ENCODE data around the gene NNMT.

Gene NNMT

DNA sequence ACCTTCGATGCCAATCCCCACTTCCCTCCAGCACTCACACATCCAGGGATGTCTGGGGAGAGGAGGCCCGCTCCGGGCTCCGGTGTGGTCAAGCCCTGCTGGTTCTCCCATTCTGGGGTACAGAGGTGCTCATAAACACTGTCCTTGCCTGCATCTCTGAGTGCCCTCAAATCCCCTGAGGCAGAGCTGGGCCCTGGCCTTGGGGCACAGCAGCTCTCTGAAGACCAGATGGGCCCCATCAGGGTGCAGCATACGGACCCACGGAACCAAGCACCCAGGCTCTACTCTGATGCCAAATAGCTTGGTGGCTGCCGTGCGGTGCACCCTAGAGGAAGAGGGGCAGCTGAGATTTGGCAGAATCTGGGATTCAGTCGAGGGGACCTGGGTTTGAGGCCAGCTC, 35.7 kb upstream of the NNMT start:
- TF ChIP-seq, protein P1, sequence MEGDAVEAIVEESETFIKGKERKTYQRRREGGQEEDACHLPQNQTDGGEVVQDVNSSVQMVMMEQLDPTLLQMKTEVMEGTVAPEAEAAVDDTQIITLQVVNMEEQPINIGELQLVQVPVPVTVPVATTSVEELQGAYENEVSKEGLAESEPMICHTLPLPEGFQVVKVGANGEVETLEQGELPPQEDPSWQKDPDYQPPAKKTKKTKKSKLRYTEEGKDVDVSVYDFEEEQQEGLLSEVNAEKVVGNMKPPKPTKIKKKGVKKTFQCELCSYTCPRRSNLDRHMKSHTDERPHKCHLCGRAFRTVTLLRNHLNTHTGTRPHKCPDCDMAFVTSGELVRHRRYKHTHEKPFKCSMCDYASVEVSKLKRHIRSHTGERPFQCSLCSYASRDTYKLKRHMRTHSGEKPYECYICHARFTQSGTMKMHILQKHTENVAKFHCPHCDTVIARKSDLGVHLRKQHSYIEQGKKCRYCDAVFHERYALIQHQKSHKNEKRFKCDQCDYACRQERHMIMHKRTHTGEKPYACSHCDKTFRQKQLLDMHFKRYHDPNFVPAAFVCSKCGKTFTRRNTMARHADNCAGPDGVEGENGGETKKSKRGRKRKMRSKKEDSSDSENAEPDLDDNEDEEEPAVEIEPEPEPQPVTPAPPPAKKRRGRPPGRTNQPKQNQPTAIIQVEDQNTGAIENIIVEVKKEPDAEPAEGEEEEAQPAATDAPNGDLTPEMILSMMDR (IDR thresholded peaks at IDR 0.05; ENCODE audit: low read depth, low read length) = no peak
- H3K27me3 ChIP-seq (ENCODE audit: insufficient read depth, low read depth, severe bottlenecking) = no peaks in the 10 kb centered on the region
- H3K36me3 ChIP-seq = no peaks in the 10 kb centered on the region
- H3K4me3 ChIP-seq (ENCODE audit: low read depth, low read length) = no peak overlapping the region
- DNase-seq = no peak
- no peak overlapping the region for H3K27ac ChIP-seq
- no peaks in the 10 kb centered on the region for H3K9me3 ChIP-seq (ENCODE audit: severe bottlenecking)

DNA sequence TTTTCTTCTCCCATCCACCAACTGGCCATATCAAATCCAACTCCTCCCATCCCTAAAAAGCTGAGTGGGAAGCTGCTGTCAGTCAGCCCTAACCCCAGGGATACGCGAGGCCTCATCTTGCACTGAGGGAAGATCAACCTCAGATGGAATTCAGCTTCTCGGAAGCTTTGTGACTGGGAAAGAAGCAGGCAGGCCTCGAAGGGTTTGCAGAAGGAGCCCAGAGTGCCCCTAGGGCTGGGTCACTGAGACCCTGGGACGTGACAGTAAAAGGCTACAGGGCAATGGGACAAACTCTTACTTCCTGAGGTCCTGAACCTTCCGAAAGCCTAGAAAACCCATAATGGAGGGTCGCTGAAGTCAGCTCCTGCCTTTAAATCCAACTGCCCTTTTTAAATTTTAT, 34.4 kb upstream of the NNMT start:
- no peaks in the 10 kb centered on the region for H3K36me3 ChIP-seq
- H3K9me3 ChIP-seq (ENCODE audit: severe bottlenecking) = no peaks in the 10 kb centered on the region
- no peak overlapping the region for H3K27ac ChIP-seq
- H3K27me3 ChIP-seq (ENCODE audit: insufficient read depth, low read depth, severe bottlenecking) = no peaks in the 10 kb centered on the region
- DNase-seq = no peak
- TF ChIP-seq, protein P1 (IDR thresholded peaks at IDR 0.05; ENCODE audit: low read depth, low read length) = no peak
- H3K4me3 ChIP-seq (ENCODE audit: low read depth, low read length) = no peak overlapping the region

DNA sequence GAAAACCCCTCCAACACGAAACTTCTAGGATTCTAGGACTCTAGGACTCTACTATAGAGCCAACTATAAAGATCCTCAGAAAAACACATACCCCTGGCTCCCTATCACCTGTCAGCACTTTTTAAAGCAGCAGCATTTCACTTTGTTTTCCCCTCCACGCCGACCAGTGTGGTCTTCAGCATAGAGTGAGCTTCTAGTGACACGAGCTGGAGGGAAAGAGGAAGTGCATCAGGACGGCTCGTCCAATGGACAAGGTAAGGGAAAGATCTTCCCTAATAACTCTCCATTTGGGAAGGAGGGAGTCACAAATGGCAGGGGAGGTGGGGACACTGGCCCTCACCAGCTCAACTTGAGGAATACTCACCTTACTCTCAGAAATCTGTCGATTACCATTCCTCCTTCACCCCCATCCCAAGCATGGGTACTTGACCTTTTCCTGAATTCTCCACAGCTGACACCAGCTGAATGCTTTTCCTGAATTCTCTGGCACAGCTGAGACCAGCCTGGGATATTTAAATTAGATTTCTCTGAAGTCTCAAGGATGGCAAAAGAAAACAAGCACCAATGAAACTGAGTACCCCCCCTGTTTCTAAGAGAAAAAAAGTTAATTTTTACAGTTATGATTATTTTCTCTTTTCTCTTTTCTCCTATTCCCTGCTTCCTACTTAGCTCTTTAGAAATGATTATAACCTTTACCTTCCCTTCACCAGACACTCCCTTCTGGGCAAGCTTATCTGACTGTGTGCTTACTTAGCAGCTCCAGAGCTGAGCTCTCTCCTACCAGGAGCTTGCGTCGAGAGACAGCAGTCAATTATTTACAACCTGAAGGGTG, 33.3 kb upstream of the NNMT start:
- Histone ChIP-seq H3K36me3 (no peaks in the 10 kb centered on the region), H3K27ac (no peak overlapping the region), H3K27me3 (ENCODE audit: insufficient read depth, low read depth, severe bottlenecking) (no peaks in the 10 kb centered on the region), H3K4me3 (ENCODE audit: low read depth, low read length) (no peak overlapping the region), H3K9me3 (ENCODE audit: severe bottlenecking) (no peaks in the 10 kb centered on the region)
- TF ChIP-seq, protein P1 (IDR thresholded peaks at IDR 0.05; ENCODE audit: low read depth, low read length) = peak; percentile 84
- peak; percentile 64 for DNase-seq

DNA sequence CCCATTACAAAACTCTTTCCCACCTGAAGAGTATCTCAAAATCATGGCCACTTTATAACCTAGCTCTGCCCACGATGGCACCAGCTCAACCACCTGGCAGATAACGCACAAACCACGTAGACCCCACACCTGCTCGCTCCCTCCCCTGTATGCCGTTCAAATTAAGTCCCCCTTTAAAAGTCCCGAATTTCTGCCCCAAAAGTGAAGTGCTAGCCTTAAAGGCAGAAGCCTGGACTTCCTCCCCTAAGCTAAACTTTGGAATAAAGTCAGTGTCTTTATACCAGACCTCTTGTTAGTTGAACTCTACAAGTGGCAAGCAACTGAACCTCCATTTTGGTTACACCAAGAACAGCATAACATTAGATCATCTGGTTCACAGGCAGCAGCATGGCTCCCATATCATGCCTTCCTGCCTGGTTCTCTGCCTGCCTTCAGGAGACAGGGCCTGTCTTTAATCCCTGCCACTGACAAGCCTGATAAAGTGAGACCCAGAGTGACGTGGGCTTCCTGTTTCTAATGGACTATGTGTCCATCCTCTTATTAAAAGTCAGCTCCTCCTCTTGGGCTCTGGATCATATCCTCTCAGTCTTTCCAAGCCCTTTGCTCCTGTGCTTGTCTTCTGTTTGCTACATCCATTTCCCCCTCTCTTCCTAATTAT, 32.6 kb upstream of the NNMT start:
- no peaks in the 10 kb centered on the region for H3K36me3 ChIP-seq
- H3K4me3 ChIP-seq (ENCODE audit: low read depth, low read length) = no peak overlapping the region
- H3K27me3 ChIP-seq (ENCODE audit: insufficient read depth, low read depth, severe bottlenecking) = no peaks in the 10 kb centered on the region
- no peak overlapping the region for H3K27ac ChIP-seq
- TF ChIP-seq, protein P1 (IDR thresholded peaks at IDR 0.05; ENCODE audit: low read depth, low read length) = no peak
- no peaks in the 10 kb centered on the region for H3K9me3 ChIP-seq (ENCODE audit: severe bottlenecking)
- no peak for DNase-seq

DNA sequence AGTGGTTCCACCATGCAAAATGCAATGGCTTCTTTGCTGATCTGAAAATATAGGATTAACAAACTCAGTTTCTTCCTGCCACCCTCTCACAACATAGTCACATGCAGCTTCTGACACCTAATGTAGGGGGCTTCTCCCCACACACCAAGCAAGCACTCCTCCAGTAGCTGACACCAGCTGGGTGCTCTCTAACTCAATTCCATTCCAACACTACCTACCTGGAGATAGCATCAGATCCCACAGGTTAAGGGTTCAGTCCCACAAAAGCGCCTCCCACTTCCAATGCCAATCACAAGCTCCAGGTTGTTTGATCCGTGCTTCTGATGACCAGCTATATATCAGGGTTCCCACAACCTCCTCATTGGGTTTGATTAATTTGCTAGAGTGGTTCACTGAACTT, 31.8 kb upstream of the NNMT start:
- Histone ChIP-seq H3K27ac (no peak overlapping the region), H3K9me3 (ENCODE audit: severe bottlenecking) (no peaks in the 10 kb centered on the region), H3K4me3 (ENCODE audit: low read depth, low read length) (no peak overlapping the region), H3K27me3 (ENCODE audit: insufficient read depth, low read depth, severe bottlenecking) (no peaks in the 10 kb centered on the region), H3K36me3 (no peaks in the 10 kb centered on the region)
- DNase-seq = no peak
- TF ChIP-seq, protein P1 (IDR thresholded peaks at IDR 0.05; ENCODE audit: low read depth, low read length) = no peak

All from WERI-Rb-1 (cell line).